Measurements from ENCODE around the gene PACSIN3. TPM values are rescaled to one million over a fixed set of nuclear protein-coding genes. Genes with fewer than 3 reads are reported as not detected.
A peak's percentile ranks its signal among the peaks of the same experiment; 100 is the strongest.

PACSIN3 gene
- total and polyA plus RNA-seq, 2 of the 13 experiments (the other 11 are each of a cell fraction or from before 2014, with no cell fraction given): 47.9 to 93.3 TPM

DNA sequence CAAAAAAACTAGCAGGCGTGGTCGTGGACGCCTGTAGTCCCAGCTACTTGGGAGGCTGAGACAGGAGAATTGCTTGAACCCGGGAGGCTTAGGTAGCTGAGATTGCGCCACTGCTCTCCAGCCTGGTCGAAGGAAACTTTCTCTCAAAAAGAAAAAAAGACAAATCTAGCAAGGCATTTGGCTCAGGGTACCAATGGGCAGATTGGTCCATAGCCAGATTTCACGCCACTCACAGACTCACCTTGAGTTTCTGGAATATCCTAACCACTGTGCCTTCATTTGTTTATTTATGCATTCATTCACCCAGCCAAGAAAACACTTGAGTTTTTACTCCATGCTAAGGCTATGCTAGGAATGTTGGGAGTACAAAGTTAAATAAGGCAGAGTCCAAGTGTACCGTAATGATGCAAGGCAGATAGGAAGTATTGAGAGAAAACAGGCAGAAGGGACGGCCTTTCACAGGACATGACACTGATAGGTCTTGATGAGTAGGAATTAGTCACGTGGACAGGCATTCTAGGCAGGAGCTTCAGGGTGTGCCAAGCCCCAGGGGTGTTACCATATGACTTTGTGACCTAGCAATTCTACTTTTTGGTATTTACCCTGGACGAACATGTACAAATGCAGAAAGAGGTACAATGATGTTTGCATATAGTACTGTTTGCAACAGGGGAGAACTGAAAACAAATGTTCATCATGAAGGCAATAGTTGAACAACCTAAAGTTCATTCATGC, 3.0 kb upstream of the PACSIN3 start (continued):
- TF ChIP-seq ZNF317 (CRISPR knock-in tag; IDR thresholded peaks at IDR 0.05) (no peak), HMGA1 (CRISPR knock-in tag; conservative IDR thresholded peaks at IDR 0.05) (no peak), TIGD3 (CRISPR knock-in tag; IDR thresholded peaks at IDR 0.05; ENCODE audit: borderline replicate concordance) (no peak), MAFF (IDR thresholded peaks at IDR 0.05; ENCODE audit: low read depth, low read length) (no peak), NFE2L2 (IDR thresholded peaks at IDR 0.05; ENCODE audit: low read length) (no peak), ZSCAN22 (CRISPR knock-in tag; IDR thresholded peaks at IDR 0.05) (no peak), BCLAF1 (IDR thresholded peaks at IDR 0.05) (no peak), ONECUT2 (CRISPR knock-in tag; IDR thresholded peaks at IDR 0.05) (no peak), MXI1 (IDR thresholded peaks at IDR 0.05; ENCODE audit: borderline replicate concordance, low read depth, low read length) (peak; percentile 27; the same call in 1 of the 3 replicates), ZNF781 (CRISPR knock-in tag; IDR thresholded peaks at IDR 0.05; ENCODE audit: borderline replicate concordance, not compliant biosample characterization) (no peak), ZNF329 (CRISPR knock-in tag; IDR thresholded peaks at IDR 0.05; ENCODE audit: low read depth) (no peak), PRDM4 (CRISPR knock-in tag; IDR thresholded peaks at IDR 0.05; ENCODE audit: borderline replicate concordance) (no peak), ZBTB25 (CRISPR knock-in tag; IDR thresholded peaks at IDR 0.05) (peak; percentile 68; the same call in 1 of the 2 replicates), RFX5 (IDR thresholded peaks at IDR 0.05; ENCODE audit: low read depth, low read length) (no peak), RARA (CRISPR knock-in tag; IDR thresholded peaks at IDR 0.05) (peak; percentile 93), ZNF24 (IDR thresholded peaks at IDR 0.05) (peak; percentile 92)
- TF ChIP-seq, protein P1, sequence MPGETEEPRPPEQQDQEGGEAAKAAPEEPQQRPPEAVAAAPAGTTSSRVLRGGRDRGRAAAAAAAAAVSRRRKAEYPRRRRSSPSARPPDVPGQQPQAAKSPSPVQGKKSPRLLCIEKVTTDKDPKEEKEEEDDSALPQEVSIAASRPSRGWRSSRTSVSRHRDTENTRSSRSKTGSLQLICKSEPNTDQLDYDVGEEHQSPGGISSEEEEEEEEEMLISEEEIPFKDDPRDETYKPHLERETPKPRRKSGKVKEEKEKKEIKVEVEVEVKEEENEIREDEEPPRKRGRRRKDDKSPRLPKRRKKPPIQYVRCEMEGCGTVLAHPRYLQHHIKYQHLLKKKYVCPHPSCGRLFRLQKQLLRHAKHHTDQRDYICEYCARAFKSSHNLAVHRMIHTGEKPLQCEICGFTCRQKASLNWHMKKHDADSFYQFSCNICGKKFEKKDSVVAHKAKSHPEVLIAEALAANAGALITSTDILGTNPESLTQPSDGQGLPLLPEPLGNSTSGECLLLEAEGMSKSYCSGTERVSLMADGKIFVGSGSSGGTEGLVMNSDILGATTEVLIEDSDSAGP (CRISPR knock-in tag; IDR thresholded peaks at IDR 0.05; ENCODE audit: borderline replicate concordance): no peak
